KOPT-K1 (cell line): ENCODE measurements around the gene MYRIP.

ENCODE experiments used
- H3K27ac ChIP-seq: fragments of 200-600 bp; sonication (generic); 2 replicates; pipeline ENCODE4 v1.5.1; 2016; ENCODE audit warnings: antibody characterized with exemption, mild to moderate bottlenecking, low read depth, low read length; ENCODE audit not compliant: poor library complexity, severe bottlenecking
- H3K36me3 ChIP-seq: fragments of 200-600 bp; sonication (generic); 2 replicates; pipeline ENCODE4 v1.5.1; 2017; ENCODE audit warnings: antibody characterized with exemption, mild to moderate bottlenecking, low read length, moderate library complexity; ENCODE audit not compliant: insufficient read depth
- H3K9me3 ChIP-seq: fragments of 200-600 bp; sonication (generic); 2 replicates; pipeline ENCODE4 v1.5.1; 2017; ENCODE audit warnings: antibody characterized with exemption, low read length, mild to moderate bottlenecking; ENCODE audit not compliant: insufficient read depth, poor library complexity, severe bottlenecking

Gene MYRIP

GRCh38 chr3:39910135-39910534, 100.7 kb downstream of the MYRIP start:
- no peaks in the 10 kb centered on the region for H3K36me3 ChIP-seq
- H3K9me3 ChIP-seq = no peaks in the 10 kb centered on the region
- H3K27ac ChIP-seq = no peak overlapping the region

GRCh38 chr3:39910826-39911464, 101.5 kb downstream of the MYRIP start:
- H3K27ac ChIP-seq = no peak overlapping the region
- no peaks in the 10 kb centered on the region for H3K9me3 ChIP-seq
- no peaks in the 10 kb centered on the region for H3K36me3 ChIP-seq

- no peak overlapping the region for H3K27ac ChIP-seq
- H3K36me3 ChIP-seq = no peaks in the 10 kb centered on the region
- H3K9me3 ChIP-seq = no peaks in the 10 kb centered on the region
Observed at GRCh38 chr3:39911465-39912309, 102.3 kb downstream of the MYRIP start.

GRCh38 chr3:39915027-39915426, 105.6 kb downstream of the MYRIP start:
- H3K9me3 ChIP-seq = no peaks in the 10 kb centered on the region
- H3K36me3 ChIP-seq = no peaks in the 10 kb centered on the region
- no peak overlapping the region for H3K27ac ChIP-seq

GRCh38 chr3:39917065-39917773, 107.8 kb downstream of the MYRIP start:
- no peak overlapping the region for H3K27ac ChIP-seq
- H3K9me3 ChIP-seq = no peaks in the 10 kb centered on the region
- H3K36me3 ChIP-seq = no peaks in the 10 kb centered on the region

- no peaks in the 10 kb centered on the region for H3K36me3 ChIP-seq
- no peaks in the 10 kb centered on the region for H3K9me3 ChIP-seq
- no peak overlapping the region for H3K27ac ChIP-seq
Observed at GRCh38 chr3:39919281-39919680, 109.9 kb downstream of the MYRIP start.

GRCh38 chr3:39920271-39920670, 110.9 kb downstream of the MYRIP start:
- Histone ChIP-seq H3K36me3 (no peaks in the 10 kb centered on the region), H3K9me3 (no peaks in the 10 kb centered on the region), H3K27ac (no peak overlapping the region)

GRCh38 chr3:39927479-39927878, 118.1 kb downstream of the MYRIP start:
- no peaks in the 10 kb centered on the region for H3K36me3 ChIP-seq
- no peaks in the 10 kb centered on the region for H3K9me3 ChIP-seq
- no peak overlapping the region for H3K27ac ChIP-seq

- Histone ChIP-seq H3K27ac (no peak overlapping the region), H3K36me3 (no peaks in the 10 kb centered on the region), H3K9me3 (no peaks in the 10 kb centered on the region)
Observed at GRCh38 chr3:39933986-39934693, 124.7 kb downstream of the MYRIP start.

- Histone ChIP-seq H3K9me3 (no peaks in the 10 kb centered on the region), H3K27ac (no peak overlapping the region)
Observed at GRCh38 chr3:39934696-39935095, 125.3 kb downstream of the MYRIP start.

GRCh38 chr3:39935261-39935660, 125.9 kb downstream of the MYRIP start:
- Histone ChIP-seq H3K36me3 (no peaks in the 10 kb centered on the region), H3K9me3 (no peaks in the 10 kb centered on the region)

More at GRCh38 chr3:39934696-39935095, 125.3 kb downstream of the MYRIP start:
- H3K36me3 ChIP-seq = no peaks in the 10 kb centered on the region

GRCh38 chr3:39936848-39937247, 127.4 kb downstream of the MYRIP start:
- Histone ChIP-seq H3K9me3 (no peaks in the 10 kb centered on the region), H3K27ac (no peak overlapping the region), H3K36me3 (no peaks in the 10 kb centered on the region)

More at GRCh38 chr3:39935261-39935660, 125.9 kb downstream of the MYRIP start:
- H3K27ac ChIP-seq = no peak overlapping the region

GRCh38 chr3:39937315-39937714, 127.9 kb downstream of the MYRIP start:
- Histone ChIP-seq H3K36me3 (no peaks in the 10 kb centered on the region), H3K9me3 (no peaks in the 10 kb centered on the region), H3K27ac (no peak overlapping the region)

GRCh38 chr3:39937874-39938273, 128.5 kb downstream of the MYRIP start:
- Histone ChIP-seq H3K9me3 (no peaks in the 10 kb centered on the region), H3K36me3 (no peaks in the 10 kb centered on the region), H3K27ac (no peak overlapping the region)

GRCh38 chr3:39941931-39942330, 132.5 kb downstream of the MYRIP start:
- Histone ChIP-seq H3K9me3 (no peaks in the 10 kb centered on the region), H3K36me3 (no peaks in the 10 kb centered on the region), H3K27ac (no peak overlapping the region)
